ENCODE results near the gene DHX34. TPM values are rescaled to one million over a fixed set of nuclear protein-coding genes. Genes with fewer than 3 reads are reported as not detected.

Gene DHX34
- total and polyA plus RNA-seq, 9 of the 15 experiments (the other 6 are each of a cell fraction or from before 2014, with no cell fraction given), result 0.36 to 42.0 (median 15.0) TPM

DNA sequence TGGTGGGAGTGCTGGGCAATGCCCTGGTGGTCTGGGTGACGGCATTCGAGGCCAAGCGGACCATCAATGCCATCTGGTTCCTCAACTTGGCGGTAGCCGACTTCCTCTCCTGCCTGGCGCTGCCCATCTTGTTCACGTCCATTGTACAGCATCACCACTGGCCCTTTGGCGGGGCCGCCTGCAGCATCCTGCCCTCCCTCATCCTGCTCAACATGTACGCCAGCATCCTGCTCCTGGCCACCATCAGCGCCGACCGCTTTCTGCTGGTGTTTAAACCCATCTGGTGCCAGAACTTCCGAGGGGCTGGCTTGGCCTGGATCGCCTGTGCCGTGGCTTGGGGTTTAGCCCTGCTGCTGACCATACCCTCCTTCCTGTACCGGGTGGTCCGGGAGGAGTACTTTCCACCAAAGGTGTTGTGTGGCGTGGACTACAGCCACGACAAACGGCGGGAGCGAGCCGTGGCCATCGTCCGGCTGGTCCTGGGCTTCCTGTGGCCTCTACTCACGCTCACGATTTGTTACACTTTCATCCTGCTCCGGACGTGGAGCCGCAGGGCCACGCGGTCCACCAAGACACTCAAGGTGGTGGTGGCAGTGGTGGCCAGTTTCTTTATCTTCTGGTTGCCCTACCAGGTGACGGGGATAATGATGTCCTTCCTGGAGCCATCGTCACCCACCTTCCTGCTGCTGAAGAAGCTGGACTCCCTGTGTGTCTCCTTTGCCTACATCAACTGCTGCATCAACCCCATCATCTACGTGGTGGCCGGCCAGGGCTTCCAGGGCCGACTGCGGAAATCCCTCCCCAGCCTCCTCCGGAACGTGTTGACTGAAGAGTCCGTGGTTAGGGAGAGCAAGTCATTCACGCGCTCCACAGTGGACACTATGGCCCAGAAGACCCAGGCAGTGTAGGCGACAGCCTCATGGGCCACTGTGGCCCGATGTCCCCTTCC is 28.9 kb upstream of the DHX34 start:
- POLR2A ChIA-PET, result no interaction called here
- in situ Hi-C loops (cut with MboI) (no loop called here), intact Hi-C loops (cut with micrococcal nuclease) (no loop called here)
- H2AFZ ChIP-seq (ENCODE audit: low read depth, low read length), result no peak overlapping the region
- H3K4me1 ChIP-seq (replicated peaks in 1 of 2; ENCODE audit: control insufficient read depth in 2 of 2, insufficient read depth in 2 of 2, low read length in 2 of 2), result peaks cover 8 to 22% of the 10 kb centered on the region in 2 experiments; a peak in 4 of 5 replicates
- H3K4me3 ChIP-seq, result no peak overlapping the region
- no peak overlapping the region for H3K4me2 ChIP-seq (ENCODE audit: insufficient read depth, low read length)
- H3K9me3 ChIP-seq (replicated peaks; ENCODE audit: control insufficient read depth, insufficient read depth, low read depth, low read length), result no peaks in the 10 kb centered on the region
- no peaks in the 10 kb centered on the region for H4K20me1 ChIP-seq (replicated peaks; ENCODE audit: control insufficient read depth, insufficient read depth, low read length)
- no TSS peak for BruUV-seq (replicated peaks)
- FAIRE-seq (no peak), ATAC-seq (no peak), DNase-seq (ENCODE audit: extremely low read depth in 1 of 4, low spot score in 3 of 4) (no peak)
- TF ChIP-seq ZBTB33 (CRISPR knock-in tag; IDR thresholded peaks at IDR 0.05) (0 out of 2 replicates have a peak, but pooled peaks have one; percentile 25), EZH2 (IDR thresholded peaks at IDR 0.05; ENCODE audit: borderline replicate concordance, low read depth, low read length) (no peak)
- H3K27me3 ChIP-seq (ENCODE audit: control insufficient read depth in 2 of 2, insufficient read depth in 2 of 2, low read length in 2 of 2), result no peaks in the 10 kb centered on the region; a peak in 1 of 5 replicates
- no peaks in the 10 kb centered on the region for H3K79me2 ChIP-seq (ENCODE audit: control insufficient read depth, insufficient read depth, low read length)
- no peaks in the 10 kb centered on the region for H3K9me1 ChIP-seq (ENCODE audit: control insufficient read depth, insufficient read depth, low read length)
- WGBS (ENCODE audit: insufficient coverage, low coverage, missing lambda C conversion rate), result 78% methylated on average over 36 of the region's 46 CpGs
- CTCF ChIA-PET (ENCODE audit: low intra/inter-chr PET ratio), result no interaction called here
- no peak overlapping the region for H3K27ac ChIP-seq (ENCODE audit: extremely low read depth, low read depth, low read length)
- no peak overlapping the region; a peak in 1 of 4 replicates for H3K9ac ChIP-seq (ENCODE audit: insufficient read depth in 1 of 2, low read depth in 2 of 2, low read length in 2 of 2)
- no peaks in the 10 kb centered on the region for H3K36me3 ChIP-seq (ENCODE audit: control insufficient read depth, insufficient read depth, low read length)
